ENCODE results near the gene FANCB.

Gene FANCB

GRCh38 chrX:14832586-14832985 is 40.3 kb downstream of the FANCB start:
- DNase-seq (ENCODE audit: low spot score) = no peak

- DNase-seq (ENCODE audit: low spot score) = no peak
Measured at GRCh38 chrX:14832151-14832550, 40.7 kb downstream of the FANCB start.

GRCh38 chrX:14829643-14830042 is 43.2 kb downstream of the FANCB start:
- no peak for DNase-seq (ENCODE audit: low spot score)

- DNase-seq (ENCODE audit: low spot score) = no peak
Measured at GRCh38 chrX:14826319-14826718, 46.5 kb downstream of the FANCB start.

GRCh38 chrX:14825851-14826250 is 47.0 kb downstream of the FANCB start:
- no peak for DNase-seq (ENCODE audit: low spot score)

GRCh38 chrX:14819769-14820168 is 53.1 kb downstream of the FANCB start:
- no peak for DNase-seq (ENCODE audit: low spot score)

GRCh38 chrX:14817571-14817970 is 55.3 kb downstream of the FANCB start:
- no peak for DNase-seq (ENCODE audit: low spot score)

GRCh38 chrX:14802943-14803710 is 69.7 kb downstream of the FANCB start:
- no peak for DNase-seq (ENCODE audit: low spot score)

- no peak for DNase-seq (ENCODE audit: low spot score)
Measured at GRCh38 chrX:14801136-14801535, 71.7 kb downstream of the FANCB start.

GRCh38 chrX:14798805-14799397 is 74.0 kb downstream of the FANCB start:
- no peak for DNase-seq (ENCODE audit: low spot score)

All from hematopoietic multipotent progenitor cell treated with erythropoietin and hydrocortisone succinate and interleukin-3 and kit ligand, for 17 days (in vitro differentiated cells).